ENCODE results near the gene RFX2.

RFX2 gene

DNA sequence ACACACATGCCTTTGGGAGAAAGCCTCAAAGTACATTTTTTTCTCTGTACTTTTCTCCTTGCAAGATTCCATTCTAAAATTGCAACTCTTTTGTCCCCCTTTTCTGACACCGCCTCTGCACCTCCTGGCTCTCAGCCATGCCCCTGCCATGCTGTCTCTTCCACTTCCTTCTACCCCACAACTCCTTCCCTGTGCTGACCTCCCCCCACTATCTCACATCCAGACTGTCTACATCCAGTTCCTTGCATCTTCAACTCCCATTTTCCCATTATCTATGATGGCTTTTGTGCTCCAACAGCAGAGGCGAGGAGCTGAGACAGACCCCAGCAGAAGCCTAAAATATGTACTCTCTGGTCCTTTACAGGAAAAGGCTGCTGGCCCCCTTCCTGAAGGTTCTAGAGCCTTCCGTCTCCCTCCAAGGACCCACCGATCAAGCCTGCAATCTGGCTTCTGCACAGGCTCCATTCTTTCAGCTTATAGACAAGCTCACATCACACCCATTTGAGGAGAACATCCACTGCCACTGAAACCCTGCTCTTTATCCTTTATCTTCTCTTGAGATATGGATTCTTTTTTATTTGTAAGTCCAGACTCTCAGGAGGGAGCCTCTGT, 50.2 kb downstream of the RFX2 start:
- DNase-seq (ENCODE audit: low read depth, low spot score) = no peak

DNA sequence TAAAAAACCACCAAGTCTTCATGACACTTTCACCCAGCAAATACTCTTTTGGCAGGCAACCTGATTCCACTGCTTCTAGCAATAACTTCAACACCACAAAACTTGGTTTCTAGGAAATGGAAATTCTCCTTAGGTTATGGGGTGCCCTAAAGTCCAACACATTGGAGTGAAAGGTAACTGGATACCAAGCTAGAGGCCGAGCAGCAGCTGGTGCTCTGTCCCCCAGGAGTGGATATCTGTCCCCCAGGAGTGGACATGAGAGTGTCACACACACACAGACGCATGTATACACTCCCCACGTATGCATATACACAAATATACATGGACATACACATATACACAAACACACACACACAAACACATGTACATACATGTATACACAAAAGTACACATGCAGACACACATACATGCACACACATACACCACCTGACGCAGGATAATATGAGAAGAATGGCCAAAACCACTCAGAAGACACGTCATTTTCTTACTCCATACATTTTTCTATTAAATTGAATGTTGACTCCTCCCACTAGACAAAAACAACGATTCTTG, 50.8 kb downstream of the RFX2 start:
- no peak for DNase-seq (ENCODE audit: low read depth, low spot score)

DNA sequence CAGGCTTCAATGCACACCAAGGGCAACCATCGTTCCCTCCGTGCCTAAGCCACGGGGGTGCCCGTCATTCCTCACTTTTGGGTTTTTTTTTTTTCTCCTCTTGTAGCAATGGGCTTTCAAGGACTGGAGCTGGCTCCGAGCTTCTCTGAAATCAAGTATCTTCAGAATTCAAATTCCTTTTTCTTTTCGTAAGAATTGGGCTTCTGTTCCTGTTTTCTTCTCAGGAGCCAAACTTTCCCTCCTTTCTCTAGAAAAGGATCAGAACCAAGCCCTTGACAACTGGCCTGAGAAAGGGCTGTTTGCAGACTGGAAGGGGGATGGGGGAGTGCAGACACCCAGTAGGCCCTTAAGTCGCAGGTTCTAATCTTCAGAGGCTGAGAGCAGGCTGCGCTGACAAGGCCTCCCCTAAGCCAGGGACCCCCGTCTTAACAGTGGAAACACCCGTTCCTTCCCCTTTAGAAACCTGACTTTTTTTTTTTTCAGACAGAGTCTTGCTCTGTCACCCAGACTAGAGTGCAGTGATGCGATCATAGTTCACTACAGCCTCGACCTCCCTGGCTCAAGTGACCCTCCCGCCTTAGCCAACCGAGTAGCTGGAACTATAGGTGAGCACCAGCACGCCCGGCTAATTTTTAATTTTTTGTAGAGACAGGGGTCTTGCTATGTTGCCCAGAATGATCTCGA, 51.6 kb downstream of the RFX2 start:
- DNase-seq (ENCODE audit: low read depth, low spot score) = no peak

DNA sequence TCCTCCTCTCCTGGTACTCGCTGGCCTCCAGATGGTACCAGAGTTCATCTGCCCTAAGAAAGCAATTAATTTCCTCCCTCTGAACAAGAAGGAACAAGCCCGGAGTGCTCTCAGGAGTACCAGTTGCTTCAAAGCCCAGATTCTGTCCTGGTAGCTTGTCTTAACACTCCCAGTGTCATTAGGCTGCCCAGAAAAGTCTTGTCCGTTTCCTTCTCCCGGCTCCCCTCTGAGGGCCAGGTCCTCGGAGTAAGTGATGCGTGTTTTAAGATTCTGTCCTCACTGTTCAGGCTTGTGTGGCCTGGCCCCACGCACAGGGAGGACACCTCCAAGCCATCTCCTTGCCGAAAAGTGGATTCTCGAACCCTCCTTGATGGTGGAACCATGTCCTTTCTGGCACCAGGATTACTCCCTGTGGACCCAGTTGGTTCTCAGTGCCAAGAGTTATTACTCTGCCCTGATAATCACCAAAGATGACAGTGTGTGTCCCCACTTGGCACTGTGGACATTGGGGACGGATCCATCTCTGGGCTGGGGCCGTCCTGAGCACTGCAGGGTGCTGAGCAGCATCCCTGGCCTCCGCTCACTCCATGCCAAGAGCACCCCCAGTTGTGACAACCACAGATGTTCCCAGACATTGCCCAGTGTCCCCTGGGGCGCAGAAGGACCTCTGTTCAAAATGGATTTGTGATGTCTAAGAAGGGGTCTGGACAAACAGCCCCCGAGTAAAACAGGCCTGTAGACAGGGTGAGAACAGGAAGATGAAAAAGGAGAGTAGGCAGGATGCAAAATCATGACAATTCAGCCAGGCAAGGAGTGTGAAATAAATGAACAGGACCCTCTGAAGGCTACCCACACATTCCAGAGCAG, 52.4 kb downstream of the RFX2 start:
- DNase-seq (ENCODE audit: low read depth, low spot score) = no peak

DNA sequence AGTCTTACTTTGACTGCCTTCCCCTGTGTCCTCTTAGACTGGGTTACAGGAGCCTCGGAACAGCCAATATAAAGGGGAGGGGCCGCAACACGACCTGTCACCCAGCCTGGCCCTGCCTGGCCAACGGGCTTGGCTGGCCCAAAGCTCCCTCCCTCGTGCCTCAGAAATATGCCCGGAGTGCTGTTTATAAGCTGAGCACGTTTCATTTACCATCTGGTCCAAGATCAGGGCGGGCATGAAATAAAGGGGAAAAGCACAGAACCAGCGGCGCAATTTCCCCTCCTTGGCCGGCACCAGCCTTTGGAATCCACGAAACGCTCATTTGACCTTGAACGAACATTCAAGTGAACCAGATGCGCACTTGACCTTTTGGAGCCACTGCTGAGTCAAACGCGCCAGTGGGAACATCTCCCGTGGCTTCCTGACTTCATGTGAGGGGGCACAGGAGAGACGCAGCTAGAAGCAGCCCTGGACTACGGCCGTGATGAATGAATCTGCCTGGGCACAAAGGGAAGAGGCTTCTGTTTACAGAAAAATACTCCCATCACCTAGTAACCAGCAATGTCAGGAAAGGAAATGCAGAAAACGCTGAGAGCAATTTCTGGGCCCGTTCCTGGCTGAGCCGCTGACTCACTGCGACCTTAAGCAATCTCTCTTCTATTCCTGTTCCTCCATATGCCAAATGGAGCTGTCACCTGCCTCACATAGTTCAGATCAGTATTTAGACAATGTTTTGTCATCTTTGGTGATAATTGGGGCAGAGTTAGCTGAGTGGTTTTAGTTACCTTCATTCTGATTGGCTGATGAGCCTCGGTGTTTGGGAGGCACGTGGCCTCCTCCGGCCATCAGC, 53.3 kb downstream of the RFX2 start:
- no peak for DNase-seq (ENCODE audit: low read depth, low spot score)

DNA sequence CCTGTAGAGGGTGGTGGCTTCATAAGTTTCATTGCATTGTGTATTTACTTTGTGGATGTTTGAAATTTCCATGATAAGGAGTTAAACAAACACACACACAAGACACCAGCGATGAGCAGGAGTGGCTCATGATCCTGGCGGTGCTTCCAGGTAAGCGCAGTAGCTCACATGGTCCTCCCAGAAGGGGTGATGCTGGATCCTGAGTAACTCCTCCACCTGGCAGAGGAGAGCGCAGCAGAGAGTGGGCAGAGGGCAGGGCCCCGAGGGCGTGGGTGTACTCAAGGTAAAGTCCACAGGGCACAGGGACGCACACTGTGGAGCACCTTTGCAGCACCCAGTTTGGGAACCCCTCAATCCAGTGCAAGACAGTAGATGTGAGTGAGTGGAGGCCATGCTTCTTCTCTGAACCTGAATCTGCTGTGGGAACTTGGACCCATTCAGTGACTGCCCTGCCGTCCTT, 54.0 kb downstream of the RFX2 start:
- no peak for DNase-seq (ENCODE audit: low read depth, low spot score)

DNA sequence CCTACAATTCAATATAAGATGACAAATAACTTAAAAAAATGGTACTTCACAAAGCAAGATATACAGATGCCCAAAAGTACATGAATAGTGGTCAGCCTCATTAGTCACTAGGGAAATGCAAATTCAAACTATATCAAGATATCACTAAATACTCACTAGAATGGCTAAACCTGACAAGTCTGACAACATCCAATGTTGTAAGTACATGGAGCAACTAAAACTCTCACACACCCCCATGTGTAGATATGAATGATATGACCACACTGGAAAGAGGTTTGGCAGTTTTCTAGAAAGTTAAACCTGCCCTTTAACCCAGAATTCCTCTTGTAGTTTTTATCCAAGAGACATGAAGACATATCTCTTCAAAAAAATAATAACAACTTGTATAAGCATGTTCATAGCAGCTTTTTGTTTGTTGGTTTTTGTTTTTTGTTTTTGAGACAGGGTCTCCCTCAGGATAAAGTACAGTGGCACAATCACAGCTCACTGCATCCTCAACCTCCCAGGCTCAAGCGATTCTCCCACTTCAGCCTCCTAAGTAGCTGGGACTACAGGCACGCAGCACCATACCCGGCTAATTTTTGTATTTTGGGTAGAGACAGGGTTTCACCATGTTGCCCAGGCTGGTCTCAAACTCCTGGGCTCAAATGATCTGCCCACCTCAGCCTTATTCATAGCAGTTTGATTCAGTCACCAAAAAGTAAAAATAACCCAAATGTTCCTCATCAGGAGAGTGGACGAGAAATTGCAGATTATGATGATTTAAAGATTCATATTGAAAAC, 55.1 kb downstream of the RFX2 start:
- no peak for DNase-seq (ENCODE audit: low read depth, low spot score)

DNA sequence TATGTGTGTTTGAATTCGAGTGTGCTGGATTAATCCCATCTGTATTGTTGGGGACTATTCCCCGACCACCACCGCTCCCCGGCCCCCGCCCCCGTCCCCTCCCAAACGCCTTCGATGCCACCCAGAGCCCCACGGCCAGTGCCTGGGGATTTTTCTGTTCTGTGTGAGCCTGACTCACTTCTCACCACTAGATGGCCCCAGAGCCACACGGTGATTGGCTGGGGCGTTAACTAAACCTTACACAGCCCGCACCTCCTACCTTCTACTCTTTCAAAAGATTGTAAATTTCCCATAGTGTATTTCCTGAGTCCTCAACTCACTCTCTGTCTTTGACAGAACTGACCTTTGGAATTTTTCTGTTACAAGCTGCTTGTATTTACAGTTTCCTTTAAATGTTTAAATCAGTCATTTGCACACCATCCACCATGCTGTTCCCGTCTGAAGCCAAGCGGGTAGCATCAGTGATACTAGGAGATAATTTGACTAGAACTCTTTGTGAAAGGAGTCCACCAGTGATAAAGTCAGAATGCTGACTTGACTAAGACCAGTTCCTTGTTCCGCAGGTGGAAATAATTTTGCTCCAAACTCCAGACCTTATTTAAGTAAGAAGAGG, 61.4 kb downstream of the RFX2 start:
- DNase-seq (ENCODE audit: low read depth, low spot score) = no peak

DNA sequence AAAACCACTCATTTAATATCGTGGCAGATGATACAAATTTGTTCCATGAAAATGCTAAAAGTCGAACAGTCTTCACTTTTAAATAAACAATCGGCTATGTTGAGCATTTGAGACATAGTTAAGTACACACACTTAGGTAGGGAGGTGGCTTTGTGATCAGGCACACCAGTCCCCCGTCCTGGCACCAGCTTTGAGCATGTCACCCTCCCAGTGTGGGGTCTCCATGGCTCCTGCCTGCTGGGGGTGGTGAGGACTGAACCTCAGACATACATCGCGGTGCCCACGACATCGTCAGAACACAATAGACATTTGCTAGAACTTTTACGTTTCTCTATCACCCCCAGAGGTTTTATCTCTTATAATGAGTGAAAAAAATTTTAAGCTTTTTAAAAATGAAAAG, 62.0 kb downstream of the RFX2 start:
- no peak for DNase-seq (ENCODE audit: low read depth, low spot score)

DNA sequence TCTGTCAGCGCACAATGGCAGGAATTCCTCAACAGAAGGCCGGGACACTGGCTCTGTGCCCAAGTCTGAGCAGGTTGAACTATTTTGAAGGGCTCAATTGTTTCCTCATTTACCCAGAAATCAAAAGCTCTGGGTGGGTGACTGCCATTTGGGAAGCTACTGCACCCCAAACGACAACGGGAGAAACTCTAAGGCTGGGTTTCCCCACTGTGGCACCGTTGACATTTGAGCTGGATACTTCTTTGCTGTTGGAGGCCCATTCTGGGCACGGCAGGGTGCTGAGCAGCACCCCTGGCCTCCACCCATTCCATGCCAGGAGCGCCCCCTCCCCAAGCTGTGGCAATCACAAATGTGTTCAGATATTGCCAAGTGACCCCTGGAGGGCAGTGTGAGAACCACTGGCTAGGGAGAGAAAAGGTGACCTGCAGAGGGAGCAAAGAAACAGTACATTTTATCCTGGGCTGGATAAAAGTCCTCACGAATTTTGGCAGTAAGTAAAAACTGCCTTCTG, 62.5 kb downstream of the RFX2 start:
- peak; percentile 45 for DNase-seq (ENCODE audit: low read depth, low spot score)

DNA sequence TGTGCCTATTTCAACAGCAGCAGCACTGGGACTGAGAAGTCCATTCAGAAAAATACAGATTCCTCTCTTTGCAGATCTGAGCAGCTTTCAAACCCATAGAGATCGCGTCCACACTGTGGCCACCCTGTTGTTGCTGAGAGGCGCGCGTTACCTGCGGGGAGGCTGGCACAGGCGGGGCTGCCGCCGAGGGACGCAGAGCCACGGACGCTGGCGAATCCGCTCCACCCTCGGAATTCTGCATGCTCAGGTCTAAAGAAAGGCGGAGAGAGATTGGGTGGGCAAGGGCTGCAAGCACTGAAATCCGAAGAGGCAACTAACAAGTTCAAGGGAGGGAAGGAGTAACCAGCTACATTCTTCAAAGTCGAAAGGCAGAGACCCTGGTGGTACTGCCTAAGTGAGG, 63.0 kb downstream of the RFX2 start:
- DNase-seq (ENCODE audit: low read depth, low spot score) = no peak

DNA sequence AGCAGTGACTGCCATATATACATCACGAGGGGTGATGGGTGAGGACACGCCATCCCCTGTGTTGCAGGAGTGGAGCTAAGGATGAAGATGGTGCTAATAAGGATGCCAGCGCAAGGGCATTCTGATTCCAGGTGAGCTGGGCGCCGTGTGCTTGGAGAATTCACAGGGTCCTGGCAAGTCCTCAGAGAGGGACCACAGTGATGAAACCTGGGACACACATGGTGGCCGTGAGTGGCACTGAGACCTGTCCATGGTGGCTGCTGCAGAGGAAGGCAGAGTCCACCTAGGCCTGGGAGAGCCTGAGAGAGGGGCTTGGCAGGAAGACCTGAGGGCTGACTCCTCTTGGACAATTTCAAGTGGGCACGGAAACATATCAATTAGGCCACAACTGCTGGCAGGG, 65.2 kb downstream of the RFX2 start:
- no peak for DNase-seq (ENCODE audit: low read depth, low spot score)

DNA sequence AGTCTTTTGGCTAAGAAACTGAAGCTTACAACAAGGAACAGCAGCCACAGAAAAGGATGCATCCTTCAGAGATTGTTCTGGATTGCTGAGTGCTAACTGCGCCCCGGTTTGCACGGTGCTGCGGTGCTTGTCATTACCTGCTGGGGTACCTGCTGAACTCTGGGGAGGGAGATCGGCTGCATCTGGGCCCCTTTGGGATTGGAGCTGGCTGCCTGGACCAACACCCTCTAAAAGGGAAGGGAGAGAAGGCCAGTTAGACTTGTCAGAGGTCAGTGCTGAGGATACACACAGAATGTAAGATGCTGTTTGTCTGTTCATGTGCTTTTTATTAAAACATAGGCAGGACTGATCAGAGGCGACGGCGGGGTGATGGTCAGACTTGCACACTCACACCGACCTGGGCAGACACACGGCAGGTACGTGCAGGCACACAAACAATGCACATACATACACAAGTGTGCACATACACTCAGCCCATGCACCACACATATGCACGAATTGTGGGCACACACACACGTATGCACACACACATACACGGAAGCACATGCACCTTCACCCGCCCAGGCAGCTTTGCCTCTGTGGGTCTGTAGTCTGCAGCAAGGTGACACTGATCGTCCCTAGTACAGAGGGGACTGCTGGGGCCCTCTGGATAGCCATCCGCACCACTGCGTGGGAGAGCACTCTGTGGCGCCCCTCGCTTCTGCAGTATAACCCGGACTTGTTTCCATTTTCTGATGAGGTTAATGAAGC, 66.1 kb downstream of the RFX2 start:
- DNase-seq (ENCODE audit: low read depth, low spot score) = no peak

DNA sequence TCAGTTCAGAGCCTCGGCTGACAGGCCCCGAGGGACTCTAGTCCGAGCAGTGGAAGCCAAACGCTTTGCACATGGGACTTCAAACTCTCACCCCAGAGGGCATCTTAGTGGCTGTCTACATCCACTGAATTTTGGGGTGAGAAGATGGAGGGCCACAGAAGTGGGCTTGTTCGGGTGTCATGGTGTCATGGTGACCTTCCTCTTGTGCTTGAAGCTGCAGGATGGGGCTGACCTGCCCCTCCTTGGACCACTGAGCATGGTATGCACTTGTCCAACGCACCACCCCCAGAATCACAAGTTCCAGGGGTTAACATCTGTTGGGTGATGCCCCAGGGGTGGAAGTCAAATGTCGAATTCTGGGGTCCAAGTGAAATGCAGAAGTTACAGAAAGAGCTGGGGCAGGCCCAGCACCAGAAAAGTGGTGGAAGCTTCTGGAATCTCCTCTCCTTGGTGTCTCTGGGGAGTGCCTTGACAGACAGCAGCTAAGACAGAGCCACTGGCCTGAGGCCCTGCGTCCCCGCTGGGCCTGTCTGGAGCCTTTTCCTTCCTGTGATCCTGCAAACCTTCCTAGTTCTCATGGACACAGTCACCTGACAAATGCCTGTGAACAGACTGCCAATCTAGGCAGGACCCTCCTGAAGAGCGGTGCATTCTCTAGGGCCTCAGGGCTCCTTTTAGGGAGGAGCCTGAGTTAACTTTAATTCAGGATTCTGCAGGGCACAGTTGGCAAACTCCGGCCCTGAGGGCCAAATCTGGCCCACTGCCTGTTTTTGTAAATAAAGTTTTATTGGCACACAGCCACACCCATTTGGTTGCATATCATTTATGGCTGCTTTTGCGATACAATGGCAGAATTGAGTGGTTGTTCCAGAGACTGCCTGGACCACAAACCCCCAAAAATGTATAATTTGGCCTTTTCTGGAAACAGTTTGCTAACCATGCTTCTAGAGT, 67.2 kb downstream of the RFX2 start:
- no peak for DNase-seq (ENCODE audit: low read depth, low spot score)

DNA sequence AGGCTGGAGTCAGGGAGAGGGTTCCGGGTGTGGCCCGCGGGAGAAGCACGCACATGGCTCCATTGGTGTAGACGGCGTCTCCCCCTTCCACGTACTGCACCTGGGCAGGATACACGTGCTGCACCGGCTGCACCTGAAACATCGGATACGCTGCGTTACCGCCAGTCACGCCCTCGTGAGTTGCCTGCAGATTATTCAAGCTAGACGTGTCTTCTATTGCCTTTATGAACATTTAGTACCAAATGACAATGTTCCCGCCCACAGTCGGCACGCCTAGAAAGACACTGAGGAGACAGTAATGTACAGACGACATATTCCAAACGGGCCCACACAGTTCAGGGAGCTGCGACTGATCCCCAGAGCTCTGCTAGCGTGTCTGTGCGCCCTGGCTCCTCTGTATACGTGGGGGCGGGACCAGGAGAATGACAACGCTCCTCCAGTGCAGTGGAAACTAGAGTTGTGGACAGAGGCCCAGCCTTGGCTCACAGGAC, 68.3 kb downstream of the RFX2 start:
- DNase-seq (ENCODE audit: low read depth, low spot score) = no peak

DNA sequence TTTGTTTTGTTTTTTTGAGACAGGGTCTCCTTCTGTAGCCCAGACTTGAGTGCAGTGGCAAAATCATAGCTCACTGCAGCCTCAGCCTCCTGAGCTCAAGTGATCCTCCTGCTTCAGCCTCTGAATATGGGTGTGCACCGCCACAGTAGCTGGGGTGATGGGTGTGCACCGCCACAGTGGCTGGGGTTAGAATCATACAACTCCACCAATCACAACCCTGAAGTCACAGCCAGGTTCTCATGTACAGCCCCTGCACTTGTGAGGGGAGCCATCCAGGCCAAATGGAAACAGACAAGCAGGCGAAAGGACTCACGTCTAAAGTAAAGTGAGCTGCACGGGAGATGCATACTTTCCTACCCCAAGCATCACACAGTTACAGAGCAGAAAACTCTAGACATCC, 69.2 kb downstream of the RFX2 start:
- no peak for DNase-seq (ENCODE audit: low read depth, low spot score)

DNA sequence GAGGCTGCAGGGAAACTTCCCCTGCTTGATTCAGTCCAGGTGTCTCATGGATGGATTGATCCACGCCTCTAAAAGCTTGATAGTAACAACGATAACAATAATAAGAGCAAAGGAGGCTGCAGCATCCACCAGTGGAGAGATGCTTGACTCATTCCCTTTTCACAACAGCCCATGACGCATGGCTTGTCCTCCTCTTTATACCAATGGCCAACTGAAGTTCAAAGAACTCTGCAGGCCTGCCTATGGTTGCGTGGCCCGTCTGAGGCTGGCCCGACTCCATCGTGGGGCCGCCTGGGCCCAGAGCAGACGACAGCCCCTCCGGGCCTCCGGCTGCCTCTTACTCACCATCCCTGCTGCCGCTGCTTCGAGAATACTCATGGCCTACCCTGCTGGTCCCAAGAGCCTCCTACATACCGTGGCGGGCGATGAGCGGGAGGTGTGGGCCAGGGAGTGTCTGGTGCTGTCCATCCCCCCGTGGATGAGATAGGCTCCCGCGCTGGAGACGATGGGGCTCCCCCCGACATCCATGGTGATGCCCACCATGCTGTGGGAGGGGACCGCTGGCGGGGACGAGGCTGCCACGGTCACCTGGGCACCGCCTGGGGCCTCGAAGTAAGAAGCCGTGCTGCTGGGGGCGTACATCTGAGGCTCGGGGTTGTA, 70.6 kb downstream of the RFX2 start:
- no peak for DNase-seq (ENCODE audit: low read depth, low spot score)

All from iPS DF 19.7 (cell line).